H1 (cell line): ENCODE data around the gene HSD17B3.

Experiments
- CHD2 ChIP-seq: IDR thresholded peaks from 2 replicates; pipeline ENCODE4 v1.6.1; 2012; ENCODE audit warnings: low read length, improper control_type of control experiment
- CHD7 ChIP-seq: fragments of 300-600 bp; sonication (generic); IDR thresholded peaks from 2 replicates; pipeline ENCODE4 v1.7.1; 2012; ENCODE audit warnings: low read length, moderate library complexity, mild to moderate bottlenecking, inconsistent platforms; ENCODE audit not compliant: insufficient replicate concordance
- CREB1 ChIP-seq: IDR thresholded peaks from 2 replicates; pipeline ENCODE4 v1.6.1; 2012; ENCODE audit warnings: inconsistent platforms
- CTCF ChIP-seq, 3 experiments: IDR thresholded peaks; 1 replicate in 2 of 3; 2 replicates in 1 of 3; pipeline versions ENCODE4 v1.5.1 to v1.6.1; 2011; ENCODE audit warnings: low read length in 3 of 3, mild to moderate bottlenecking in 3 of 3, inconsistent platforms in 2 of 3, low read depth in 1 of 3, moderate library complexity in 1 of 3; ENCODE audit not compliant: insufficient read depth in 1 of 3; ENCODE audit errors: control extremely low read depth in 1 of 3
- GTF2F1 ChIP-seq: IDR thresholded peaks from 2 replicates; pipeline ENCODE4 v1.6.1; 2012; ENCODE audit warnings: low read depth, low read length, improper control_type of control experiment, borderline replicate concordance
- HDAC2 ChIP-seq, 2 experiments: fragments of 300-600 bp in 1 of 2; sonication (generic) in 1 of 2; IDR thresholded peaks; 2 replicates each; pipeline ENCODE4 v1.6.1; 2011 to 2012; ENCODE audit warnings: low read depth in 2 of 2, low read length in 2 of 2, mild to moderate bottlenecking in 2 of 2, moderate library complexity in 2 of 2, borderline replicate concordance in 1 of 2, inconsistent platforms in 1 of 2
- MAFK ChIP-seq: IDR thresholded peaks from 2 replicates; pipeline ENCODE4 v1.6.1; 2012; ENCODE audit warnings: low read depth, mild to moderate bottlenecking, improper control_type of control experiment, low read length
- POLR2AphosphoS5 ChIP-seq: IDR thresholded peaks from 2 replicates; pipeline ENCODE4 v1.6.1; 2011; ENCODE audit warnings: low read depth, low read length
- RAD21 ChIP-seq, 2 experiments: IDR thresholded peaks in 1 of 2; conservative IDR thresholded peaks in 1 of 2; 2 replicates each; pipeline ENCODE4 v1.6.1; 2011; ENCODE audit warnings: low read depth in 2 of 2, low read length in 2 of 2, improper control_type of control experiment in 1 of 2, inconsistent platforms in 1 of 2, mild to moderate bottlenecking in 1 of 2, moderate library complexity in 1 of 2
- SIN3A ChIP-seq, 2 experiments: IDR thresholded peaks in 1 of 2; conservative IDR thresholded peaks in 1 of 2; 2 replicates each; pipeline ENCODE4 v1.6.1; 2011 to 2012; ENCODE audit warnings: low read length in 2 of 2, improper control_type of control experiment in 1 of 2, low read depth in 1 of 2, mild to moderate bottlenecking in 1 of 2
- SP4 ChIP-seq: IDR thresholded peaks from 2 replicates; pipeline ENCODE4 v1.6.1; 2012; ENCODE audit warnings: low read length, inconsistent platforms
- ZNF274 ChIP-seq: IDR thresholded peaks from 2 replicates; pipeline ENCODE4 v1.7.0; 2012; ENCODE audit warnings: low read length, borderline replicate concordance; ENCODE audit errors: extremely low read depth

GRCh38 chr9:96243778-96244177, 58.2 kb downstream of the HSD17B3 start:
- TF ChIP-seq SIN3A (conservative IDR thresholded peaks at IDR 0.05 in 1 of 2, IDR thresholded peaks at IDR 0.05 in 1 of 2; ENCODE audit: low read depth in 1 of 2, low read length in 2 of 2) (no peak), CHD7 (no peak), MAFK (no peak), POLR2AphosphoS5 (no peak), CHD2 (no peak), HDAC2 (IDR thresholded peaks at IDR 0.05; ENCODE audit: borderline replicate concordance in 1 of 2, low read depth in 2 of 2, low read length in 2 of 2) (no peak), RAD21 (IDR thresholded peaks at IDR 0.05 in 1 of 2, conservative IDR thresholded peaks at IDR 0.05 in 1 of 2; ENCODE audit: low read depth in 2 of 2, low read length in 2 of 2) (no peak), CREB1 (no peak), CTCF (IDR thresholded peaks at IDR 0.05; ENCODE audit: control extremely low read depth in 1 of 3, insufficient read depth in 1 of 3, low read depth in 1 of 3, low read length in 3 of 3) (no peak), SP4 (no peak), GTF2F1 (no peak), ZNF274 (no peak)
